Prostate gland (tissue), 2 donors: Measurements from ENCODE around the gene BABAM2. TPM values are rescaled to one million over a fixed set of nuclear protein-coding genes. Genes with fewer than 3 reads are reported as not detected.

Experiments
- DNase-seq: peaks from one replicate; pipeline ENCODE4 v3.0.0-alpha.2; 2019; ENCODE audit warnings: low spot score
- H3K27ac ChIP-seq, 2 donors: fragments of 200-600 bp; sonication (generic); 2 replicates each; pipeline ENCODE4 v1.5.1; 2017 to 2019
- H3K27me3 ChIP-seq: fragments of 200-600 bp; sonication (generic); replicated peaks from 2 replicates; pipeline ENCODE4 v1.5.1; 2019; ENCODE audit not compliant: insufficient read depth
- H3K36me3 ChIP-seq, 2 donors: fragments of 200-600 bp; sonication (generic); 1 replicate in 1 of 2; 2 replicates in 1 of 2; pipeline versions ENCODE4 v1.5.1 to v1.8.1; 2017 to 2019
- H3K4me1 ChIP-seq: fragments of 200-600 bp; sonication (generic); replicated peaks from 2 replicates; pipeline ENCODE4 v1.5.1; 2019
- H3K4me3 ChIP-seq, 2 donors: fragments of 200-600 bp; sonication (generic); 2 replicates each; pipeline ENCODE4 v1.5.1; 2017 to 2019
- H3K9me3 ChIP-seq: fragments of 200-600 bp; sonication (generic); 2 replicates; pipeline ENCODE4 v1.5.1; 2017
- CTCF ChIP-seq, 4 experiments: fragments of 200-600 bp in 2 of 4; fragments of 450-650 bp in 2 of 4; sonication (generic) in 2 of 4; IDR thresholded peaks; 1 replicate in 3 of 4; 2 replicates in 1 of 4; pipeline ENCODE4 v1.5.1; 2016 to 2019; ENCODE audit warnings: antibody characterized with exemption in 4 of 4, mild to moderate bottlenecking in 2 of 4, moderate library complexity in 2 of 4
- POLR2A ChIP-seq: fragments of 450-650 bp; IDR thresholded peaks from one replicate; pipeline ENCODE4 v1.6.1; 2016; ENCODE audit warnings: antibody characterized with exemption, mild to moderate bottlenecking
- POLR2AphosphoS5 ChIP-seq: sonication (generic); formaldehyde crosslinking; IDR thresholded peaks from one replicate; pipeline ENCODE4 v1.6.1; 2017; ENCODE audit warnings: antibody characterized with exemption
- WGBS: methylation state at CpG from one replicate; pipeline ENCODE4 v1.1.5; 2018; 5-methylcytosine and 5-hydroxymethylcytosine counted together
- intact Hi-C: fragments of 100-400 bp; cut with DNase I; formaldehyde crosslinking; loops from one replicate; pipeline ENCODE4 v1.14.2; 2022
- total RNA-seq, 2 donors: library from RNA; depleted of rRNA; stranded (reverse); fragments of >200 nt; gene quantifications; one replicate each; pipeline ENCODE4 v1.1.0, GENCODE V29; 2016

Gene BABAM2
- total RNA-seq, 2 donors from 2014 or later, result 35.8 to 37.3 TPM

DNA sequence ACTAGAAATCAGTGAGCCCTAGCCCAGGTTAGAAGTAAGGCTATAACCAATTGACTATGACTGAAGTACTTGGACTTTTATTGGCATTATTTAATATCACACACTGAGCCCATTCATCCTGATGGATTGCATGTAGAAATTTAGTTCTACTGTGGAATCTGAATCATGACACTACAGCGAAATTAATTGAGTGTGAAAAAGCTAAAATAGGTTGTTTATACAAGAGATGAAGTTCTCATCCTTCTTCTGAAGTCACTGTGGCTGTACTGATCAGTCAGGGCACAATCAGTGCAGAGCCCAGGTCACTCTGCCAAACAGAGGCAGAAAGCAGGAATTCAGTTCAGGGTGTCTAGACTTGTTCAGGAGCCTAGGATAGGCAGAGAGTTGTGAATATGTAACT is 158.9 kb downstream of the BABAM2 start:
- 77% methylated on average over 1 of the region's 1 CpG for WGBS
- Histone ChIP-seq H3K27me3 (no peaks in the 10 kb centered on the region), H3K4me1 (no peaks in the 10 kb centered on the region), H3K4me3 (no peak overlapping the region), H3K36me3 (no peaks in the 10 kb centered on the region), H3K9me3 (no peaks in the 10 kb centered on the region), H3K27ac (no peak overlapping the region)
- TF ChIP-seq POLR2A, result no peak
- no peak for TF ChIP-seq CTCF (IDR thresholded peaks at IDR 0.05)
- TF ChIP-seq POLR2AphosphoS5, result no peak
- DNase-seq, result no peak
- intact Hi-C loops, result no loop called here

- intact Hi-C loops, result no loop called here
- TF ChIP-seq POLR2A (no peak), POLR2AphosphoS5 (no peak), CTCF (IDR thresholded peaks at IDR 0.05) (no peak)
- H3K9me3 ChIP-seq, result no peaks in the 10 kb centered on the region
- DNase-seq, result no peak
- no peaks in the 10 kb centered on the region for H3K4me1 ChIP-seq
- no peak overlapping the region for H3K4me3 ChIP-seq
- WGBS, result 79% methylated on average over 2 of the region's 2 CpGs
- H3K27ac ChIP-seq, result no peak overlapping the region
- H3K36me3 ChIP-seq, result no peaks in the 10 kb centered on the region
- no peaks in the 10 kb centered on the region for H3K27me3 ChIP-seq
These were observed 159.4 kb downstream of the BABAM2 start for GRCh38 chr2:28049899-28050298.

GRCh38 chr2:28052691-28053090 is 162.2 kb downstream of the BABAM2 start:
- Histone ChIP-seq H3K27ac (no peak overlapping the region), H3K36me3 (no peaks in the 10 kb centered on the region), H3K4me1 (no peaks in the 10 kb centered on the region), H3K9me3 (no peaks in the 10 kb centered on the region), H3K4me3 (no peak overlapping the region), H3K27me3 (no peaks in the 10 kb centered on the region)
- intact Hi-C loops, result no loop called here
- 39% methylated on average over 1 of the region's 1 CpG for WGBS
- TF ChIP-seq POLR2AphosphoS5 (no peak), POLR2A (no peak), CTCF (IDR thresholded peaks at IDR 0.05) (no peak)
- no peak for DNase-seq

DNA sequence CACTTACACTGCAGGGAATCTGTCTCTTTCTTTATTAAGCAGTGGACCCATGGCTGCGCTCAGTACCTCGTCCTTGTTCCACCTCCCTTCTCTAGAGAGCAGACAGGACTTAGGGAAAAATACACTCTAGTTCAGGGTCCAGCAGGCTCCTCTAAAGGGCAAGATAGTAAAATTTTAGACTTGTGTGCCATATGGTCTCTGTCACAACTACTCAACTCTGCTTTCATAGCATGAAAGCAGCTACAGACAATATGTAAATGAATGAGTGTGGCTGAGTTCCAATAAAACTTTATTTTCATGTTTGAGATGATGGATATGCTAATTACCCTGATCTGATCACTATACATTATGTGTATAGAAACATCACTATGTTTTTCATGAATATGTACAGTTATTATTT is 163.1 kb downstream of the BABAM2 start:
- Histone ChIP-seq H3K27ac (no peak overlapping the region), H3K4me1 (no peaks in the 10 kb centered on the region), H3K36me3 (no peaks in the 10 kb centered on the region), H3K27me3 (no peaks in the 10 kb centered on the region), H3K4me3 (no peak overlapping the region), H3K9me3 (no peaks in the 10 kb centered on the region)
- no peak for DNase-seq
- intact Hi-C loops, result no loop called here
- TF ChIP-seq POLR2AphosphoS5, result no peak
- 65% methylated on average over 2 of the region's 2 CpGs for WGBS

- Histone ChIP-seq H3K27ac (no peak overlapping the region), H3K36me3 (no peaks in the 10 kb centered on the region), H3K27me3 (no peaks in the 10 kb centered on the region), H3K9me3 (no peaks in the 10 kb centered on the region), H3K4me1 (no peaks in the 10 kb centered on the region), H3K4me3 (no peak overlapping the region)
- 100% methylated on average over 1 of the region's 1 CpG for WGBS
- no peak for TF ChIP-seq POLR2AphosphoS5
- TF ChIP-seq POLR2A, result no peak
- TF ChIP-seq CTCF (IDR thresholded peaks at IDR 0.05), result no peak
- intact Hi-C loops, result no loop called here
- DNase-seq, result no peak
These were observed 164.4 kb downstream of the BABAM2 start for GRCh38 chr2:28054916-28055315.
